ENCODE data around the gene PPP2R2C. TPM values are rescaled to one million over a fixed set of nuclear protein-coding genes. Genes with fewer than 3 reads are reported as not detected.

The PPP2R2C gene
- total and polyA plus RNA-seq, 2 experiments from 2014 or later = 1.3 to 9.2 TPM

DNA sequence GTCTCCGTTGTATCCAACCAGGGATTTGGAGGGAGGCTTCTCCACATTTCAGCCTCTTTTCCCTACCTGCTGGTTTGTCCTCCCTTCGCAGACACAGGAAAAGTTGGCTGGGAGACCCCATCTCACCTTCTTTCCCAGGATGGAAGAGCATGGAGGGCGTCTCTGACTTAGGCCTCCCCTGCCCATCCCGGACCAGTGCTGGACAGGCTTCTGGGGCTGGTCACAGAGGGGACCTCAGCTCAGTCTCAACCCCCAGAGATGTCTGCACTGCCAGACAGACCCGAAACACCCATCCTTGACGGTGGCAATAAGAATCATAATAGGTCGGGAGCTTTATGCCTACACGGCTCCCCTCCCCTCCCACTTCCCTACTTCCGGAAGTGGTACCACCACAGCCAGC lies 201.2 kb downstream of the PPP2R2C start:
- Mint-ChIP-seq H3K27me3 (ENCODE audit: insufficient read depth, low read depth, poor library complexity) (peaks cover 10% of the 10 kb centered on the region), H3K36me3 (ENCODE audit: low read depth) (no peaks in the 10 kb centered on the region), H3K9me3 (no peaks in the 10 kb centered on the region; the same call in 2 of the 3 replicates), H3K4me1 (peaks cover 45% of the 10 kb centered on the region), H3K27ac (no peak overlapping the region), H3K4me3 (peak overlapping the region; percentile 84)
- Histone ChIP-seq H3K4me2 (no peak overlapping the region), H3F3A (replicated peaks; ENCODE audit: low read depth) (no peaks in the 10 kb centered on the region), H3K9me2 (ENCODE audit: insufficient read depth) (no peaks in the 10 kb centered on the region), H3K79me2 (replicated peaks; ENCODE audit: insufficient read depth) (peaks cover 32% of the 10 kb centered on the region), H3K36me3 (ENCODE audit: insufficient read depth) (no peaks in the 10 kb centered on the region), H3K27me3 (ENCODE audit: insufficient read depth) (no peaks in the 10 kb centered on the region), H2AFZ (no peak overlapping the region), H3K27ac (ENCODE audit: low read depth) (no peak overlapping the region), H4K20me1 (replicated peaks; ENCODE audit: insufficient read depth) (peaks cover 3% of the 10 kb centered on the region; the same call in 1 of the 2 replicates), H3K4me1 (ENCODE audit: insufficient read depth) (peaks cover 18% of the 10 kb centered on the region), H3K4me3 (no peak overlapping the region)
- DNase-seq (ENCODE audit: low spot score) (no peak), ATAC-seq (no peak)
- TF ChIP-seq STAT1 (IDR thresholded peaks at IDR 0.05; ENCODE audit: unreplicated experiment) (no peak), NANOG (IDR thresholded peaks at IDR 0.05; ENCODE audit: borderline replicate concordance) (no peak), CREB1 (CRISPR knock-in tag; IDR thresholded peaks at IDR 0.05; ENCODE audit: low read depth) (no peak), EZH2phosphoT487 (IDR thresholded peaks at IDR 0.05; ENCODE audit: unreplicated experiment) (no peak), EZH2 (IDR thresholded peaks at IDR 0.05; ENCODE audit: low read depth, unreplicated experiment) (no peak), ZNF114 (CRISPR knock-in tag; IDR thresholded peaks at IDR 0.05) (no peak), JUNB (IDR thresholded peaks at IDR 0.05; ENCODE audit: unreplicated experiment) (no peak), ZNF331 (CRISPR knock-in tag; IDR thresholded peaks at IDR 0.05; ENCODE audit: low read depth) (no peak), POLR2AphosphoS5 (IDR thresholded peaks at IDR 0.05; ENCODE audit: low read depth) (no peak)
- TF ChIP-seq, protein P1, sequence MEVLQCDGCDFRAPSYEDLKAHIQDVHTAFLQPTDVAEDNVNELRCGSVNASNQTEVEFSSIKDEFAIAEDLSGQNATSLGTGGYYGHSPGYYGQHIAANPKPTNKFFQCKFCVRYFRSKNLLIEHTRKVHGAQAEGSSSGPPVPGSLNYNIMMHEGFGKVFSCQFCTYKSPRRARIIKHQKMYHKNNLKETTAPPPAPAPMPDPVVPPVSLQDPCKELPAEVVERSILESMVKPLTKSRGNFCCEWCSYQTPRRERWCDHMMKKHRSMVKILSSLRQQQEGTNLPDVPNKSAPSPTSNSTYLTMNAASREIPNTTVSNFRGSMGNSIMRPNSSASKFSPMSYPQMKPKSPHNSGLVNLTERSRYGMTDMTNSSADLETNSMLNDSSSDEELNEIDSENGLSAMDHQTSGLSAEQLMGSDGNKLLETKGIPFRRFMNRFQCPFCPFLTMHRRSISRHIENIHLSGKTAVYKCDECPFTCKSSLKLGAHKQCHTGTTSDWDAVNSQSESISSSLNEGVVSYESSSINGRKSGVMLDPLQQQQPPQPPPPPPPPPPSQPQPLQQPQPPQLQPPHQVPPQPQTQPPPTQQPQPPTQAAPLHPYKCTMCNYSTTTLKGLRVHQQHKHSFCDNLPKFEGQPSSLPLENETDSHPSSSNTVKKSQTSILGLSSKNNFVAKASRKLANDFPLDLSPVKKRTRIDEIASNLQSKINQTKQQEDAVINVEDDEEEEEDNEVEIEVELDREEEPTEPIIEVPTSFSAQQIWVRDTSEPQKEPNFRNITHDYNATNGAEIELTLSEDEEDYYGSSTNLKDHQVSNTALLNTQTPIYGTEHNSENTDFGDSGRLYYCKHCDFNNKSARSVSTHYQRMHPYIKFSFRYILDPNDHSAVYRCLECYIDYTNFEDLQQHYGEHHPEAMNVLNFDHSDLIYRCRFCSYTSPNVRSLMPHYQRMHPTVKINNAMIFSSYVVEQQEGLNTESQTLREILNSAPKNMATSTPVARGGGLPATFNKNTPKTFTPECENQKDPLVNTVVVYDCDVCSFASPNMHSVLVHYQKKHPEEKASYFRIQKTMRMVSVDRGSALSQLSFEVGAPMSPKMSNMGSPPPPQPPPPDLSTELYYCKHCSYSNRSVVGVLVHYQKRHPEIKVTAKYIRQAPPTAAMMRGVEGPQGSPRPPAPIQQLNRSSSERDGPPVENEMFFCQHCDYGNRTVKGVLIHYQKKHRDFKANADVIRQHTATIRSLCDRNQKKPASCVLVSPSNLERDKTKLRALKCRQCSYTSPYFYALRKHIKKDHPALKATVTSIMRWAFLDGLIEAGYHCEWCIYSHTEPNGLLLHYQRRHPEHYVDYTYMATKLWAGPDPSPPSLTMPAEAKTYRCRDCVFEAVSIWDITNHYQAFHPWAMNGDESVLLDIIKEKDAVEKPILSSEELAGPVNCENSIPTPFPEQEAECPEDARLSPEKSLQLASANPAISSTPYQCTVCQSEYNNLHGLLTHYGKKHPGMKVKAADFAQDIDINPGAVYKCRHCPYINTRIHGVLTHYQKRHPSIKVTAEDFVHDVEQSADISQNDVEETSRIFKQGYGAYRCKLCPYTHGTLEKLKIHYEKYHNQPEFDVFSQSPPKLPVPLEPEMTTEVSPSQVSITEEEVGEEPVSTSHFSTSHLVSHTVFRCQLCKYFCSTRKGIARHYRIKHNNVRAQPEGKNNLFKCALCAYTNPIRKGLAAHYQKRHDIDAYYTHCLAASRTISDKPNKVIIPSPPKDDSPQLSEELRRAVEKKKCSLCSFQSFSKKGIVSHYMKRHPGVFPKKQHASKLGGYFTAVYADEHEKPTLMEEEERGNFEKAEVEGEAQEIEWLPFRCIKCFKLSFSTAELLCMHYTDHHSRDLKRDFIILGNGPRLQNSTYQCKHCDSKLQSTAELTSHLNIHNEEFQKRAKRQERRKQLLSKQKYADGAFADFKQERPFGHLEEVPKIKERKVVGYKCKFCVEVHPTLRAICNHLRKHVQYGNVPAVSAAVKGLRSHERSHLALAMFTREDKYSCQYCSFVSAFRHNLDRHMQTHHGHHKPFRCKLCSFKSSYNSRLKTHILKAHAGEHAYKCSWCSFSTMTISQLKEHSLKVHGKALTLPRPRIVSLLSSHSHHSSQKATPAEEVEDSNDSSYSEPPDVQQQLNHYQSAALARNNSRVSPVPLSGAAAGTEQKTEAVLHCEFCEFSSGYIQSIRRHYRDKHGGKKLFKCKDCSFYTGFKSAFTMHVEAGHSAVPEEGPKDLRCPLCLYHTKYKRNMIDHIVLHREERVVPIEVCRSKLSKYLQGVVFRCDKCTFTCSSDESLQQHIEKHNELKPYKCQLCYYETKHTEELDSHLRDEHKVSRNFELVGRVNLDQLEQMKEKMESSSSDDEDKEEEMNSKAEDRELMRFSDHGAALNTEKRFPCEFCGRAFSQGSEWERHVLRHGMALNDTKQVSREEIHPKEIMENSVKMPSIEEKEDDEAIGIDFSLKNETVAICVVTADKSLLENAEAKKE (CRISPR knock-in tag; IDR thresholded peaks at IDR 0.05) = no peak
- TF ChIP-seq, protein P2, sequence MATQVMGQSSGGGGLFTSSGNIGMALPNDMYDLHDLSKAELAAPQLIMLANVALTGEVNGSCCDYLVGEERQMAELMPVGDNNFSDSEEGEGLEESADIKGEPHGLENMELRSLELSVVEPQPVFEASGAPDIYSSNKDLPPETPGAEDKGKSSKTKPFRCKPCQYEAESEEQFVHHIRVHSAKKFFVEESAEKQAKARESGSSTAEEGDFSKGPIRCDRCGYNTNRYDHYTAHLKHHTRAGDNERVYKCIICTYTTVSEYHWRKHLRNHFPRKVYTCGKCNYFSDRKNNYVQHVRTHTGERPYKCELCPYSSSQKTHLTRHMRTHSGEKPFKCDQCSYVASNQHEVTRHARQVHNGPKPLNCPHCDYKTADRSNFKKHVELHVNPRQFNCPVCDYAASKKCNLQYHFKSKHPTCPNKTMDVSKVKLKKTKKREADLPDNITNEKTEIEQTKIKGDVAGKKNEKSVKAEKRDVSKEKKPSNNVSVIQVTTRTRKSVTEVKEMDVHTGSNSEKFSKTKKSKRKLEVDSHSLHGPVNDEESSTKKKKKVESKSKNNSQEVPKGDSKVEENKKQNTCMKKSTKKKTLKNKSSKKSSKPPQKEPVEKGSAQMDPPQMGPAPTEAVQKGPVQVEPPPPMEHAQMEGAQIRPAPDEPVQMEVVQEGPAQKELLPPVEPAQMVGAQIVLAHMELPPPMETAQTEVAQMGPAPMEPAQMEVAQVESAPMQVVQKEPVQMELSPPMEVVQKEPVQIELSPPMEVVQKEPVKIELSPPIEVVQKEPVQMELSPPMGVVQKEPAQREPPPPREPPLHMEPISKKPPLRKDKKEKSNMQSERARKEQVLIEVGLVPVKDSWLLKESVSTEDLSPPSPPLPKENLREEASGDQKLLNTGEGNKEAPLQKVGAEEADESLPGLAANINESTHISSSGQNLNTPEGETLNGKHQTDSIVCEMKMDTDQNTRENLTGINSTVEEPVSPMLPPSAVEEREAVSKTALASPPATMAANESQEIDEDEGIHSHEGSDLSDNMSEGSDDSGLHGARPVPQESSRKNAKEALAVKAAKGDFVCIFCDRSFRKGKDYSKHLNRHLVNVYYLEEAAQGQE (IDR thresholded peaks at IDR 0.05; ENCODE audit: unreplicated experiment) = no peak
- TF ChIP-seq, protein P3, sequence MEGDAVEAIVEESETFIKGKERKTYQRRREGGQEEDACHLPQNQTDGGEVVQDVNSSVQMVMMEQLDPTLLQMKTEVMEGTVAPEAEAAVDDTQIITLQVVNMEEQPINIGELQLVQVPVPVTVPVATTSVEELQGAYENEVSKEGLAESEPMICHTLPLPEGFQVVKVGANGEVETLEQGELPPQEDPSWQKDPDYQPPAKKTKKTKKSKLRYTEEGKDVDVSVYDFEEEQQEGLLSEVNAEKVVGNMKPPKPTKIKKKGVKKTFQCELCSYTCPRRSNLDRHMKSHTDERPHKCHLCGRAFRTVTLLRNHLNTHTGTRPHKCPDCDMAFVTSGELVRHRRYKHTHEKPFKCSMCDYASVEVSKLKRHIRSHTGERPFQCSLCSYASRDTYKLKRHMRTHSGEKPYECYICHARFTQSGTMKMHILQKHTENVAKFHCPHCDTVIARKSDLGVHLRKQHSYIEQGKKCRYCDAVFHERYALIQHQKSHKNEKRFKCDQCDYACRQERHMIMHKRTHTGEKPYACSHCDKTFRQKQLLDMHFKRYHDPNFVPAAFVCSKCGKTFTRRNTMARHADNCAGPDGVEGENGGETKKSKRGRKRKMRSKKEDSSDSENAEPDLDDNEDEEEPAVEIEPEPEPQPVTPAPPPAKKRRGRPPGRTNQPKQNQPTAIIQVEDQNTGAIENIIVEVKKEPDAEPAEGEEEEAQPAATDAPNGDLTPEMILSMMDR (conservative IDR thresholded peaks at IDR 0.05; ENCODE audit: low read depth in 2 of 2) = no peak
- TF ChIP-seq, protein P4, sequence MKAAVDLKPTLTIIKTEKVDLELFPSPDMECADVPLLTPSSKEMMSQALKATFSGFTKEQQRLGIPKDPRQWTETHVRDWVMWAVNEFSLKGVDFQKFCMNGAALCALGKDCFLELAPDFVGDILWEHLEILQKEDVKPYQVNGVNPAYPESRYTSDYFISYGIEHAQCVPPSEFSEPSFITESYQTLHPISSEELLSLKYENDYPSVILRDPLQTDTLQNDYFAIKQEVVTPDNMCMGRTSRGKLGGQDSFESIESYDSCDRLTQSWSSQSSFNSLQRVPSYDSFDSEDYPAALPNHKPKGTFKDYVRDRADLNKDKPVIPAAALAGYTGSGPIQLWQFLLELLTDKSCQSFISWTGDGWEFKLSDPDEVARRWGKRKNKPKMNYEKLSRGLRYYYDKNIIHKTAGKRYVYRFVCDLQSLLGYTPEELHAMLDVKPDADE (IDR thresholded peaks at IDR 0.05) = no peak

Measured in GM23338 (cell line).